ENCODE results near the gene BLOC1S3.

DNA sequence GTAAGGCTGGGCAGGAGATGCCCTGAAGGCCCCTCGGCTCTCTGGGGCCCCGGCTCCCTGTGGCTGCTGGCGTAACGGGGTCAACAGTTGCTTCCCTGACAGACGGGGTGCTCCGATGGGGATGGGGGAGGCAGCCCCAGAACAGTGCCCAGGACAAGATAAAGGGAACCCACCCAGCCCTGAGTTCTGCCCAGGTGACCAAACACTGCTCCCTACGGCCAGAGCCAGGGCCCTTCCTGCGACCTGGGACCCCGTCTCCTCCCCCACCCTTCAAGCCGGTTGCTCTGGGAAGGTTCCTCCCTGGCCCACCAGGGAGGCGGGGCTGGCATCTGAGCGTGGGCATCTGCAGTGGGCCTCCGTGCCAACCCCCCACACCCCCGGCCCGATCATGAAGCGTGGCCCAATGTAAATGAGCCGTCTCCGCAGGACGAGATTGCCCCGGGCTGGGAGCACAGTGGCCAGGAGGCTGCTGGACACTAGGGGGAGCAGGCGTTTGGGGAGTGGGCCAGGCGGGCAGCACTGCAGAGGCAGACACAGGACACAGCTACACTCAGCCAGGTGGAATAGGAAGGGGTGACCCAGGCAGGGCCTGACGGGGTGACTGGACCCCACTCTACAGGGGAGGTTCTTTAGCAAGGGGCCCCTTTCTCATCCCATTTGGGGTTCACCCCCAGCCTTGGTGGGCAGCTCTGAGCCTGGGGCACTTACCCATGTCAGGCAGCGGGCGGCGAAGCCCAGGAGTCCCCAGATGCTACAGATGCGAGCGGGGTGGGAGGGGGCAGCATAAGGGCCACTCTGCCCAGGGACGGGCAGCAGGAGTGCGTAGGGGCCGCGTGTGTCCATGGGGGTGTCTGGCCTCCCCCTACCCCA lies 16.6 kb upstream of the BLOC1S3 start:
- TF ChIP-seq, protein P1, sequence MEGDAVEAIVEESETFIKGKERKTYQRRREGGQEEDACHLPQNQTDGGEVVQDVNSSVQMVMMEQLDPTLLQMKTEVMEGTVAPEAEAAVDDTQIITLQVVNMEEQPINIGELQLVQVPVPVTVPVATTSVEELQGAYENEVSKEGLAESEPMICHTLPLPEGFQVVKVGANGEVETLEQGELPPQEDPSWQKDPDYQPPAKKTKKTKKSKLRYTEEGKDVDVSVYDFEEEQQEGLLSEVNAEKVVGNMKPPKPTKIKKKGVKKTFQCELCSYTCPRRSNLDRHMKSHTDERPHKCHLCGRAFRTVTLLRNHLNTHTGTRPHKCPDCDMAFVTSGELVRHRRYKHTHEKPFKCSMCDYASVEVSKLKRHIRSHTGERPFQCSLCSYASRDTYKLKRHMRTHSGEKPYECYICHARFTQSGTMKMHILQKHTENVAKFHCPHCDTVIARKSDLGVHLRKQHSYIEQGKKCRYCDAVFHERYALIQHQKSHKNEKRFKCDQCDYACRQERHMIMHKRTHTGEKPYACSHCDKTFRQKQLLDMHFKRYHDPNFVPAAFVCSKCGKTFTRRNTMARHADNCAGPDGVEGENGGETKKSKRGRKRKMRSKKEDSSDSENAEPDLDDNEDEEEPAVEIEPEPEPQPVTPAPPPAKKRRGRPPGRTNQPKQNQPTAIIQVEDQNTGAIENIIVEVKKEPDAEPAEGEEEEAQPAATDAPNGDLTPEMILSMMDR (IDR thresholded peaks at IDR 0.05) = peak in 1 of 6 experiments; percentile 24
- TF ChIP-seq POLR2A (IDR thresholded peaks at IDR 0.05) = no peak

Data from thyroid gland (tissue), 4 donors.